Activated T-cell treated with anti-CD3 and anti-CD28 coated beads, Interleukin-2, amount 50 U/mL, for 1 hour (primary cell): ENCODE results near the gene CCT6A.
"Not testable (repeated sequence)": the region's sequence is repeated elsewhere in the genome, so short reads cannot be mapped to it uniquely, and the experiment has no call there.

Source experiments
- DNase-seq: peaks from one replicate; pipeline ENCODE4 v3.0.0-alpha.2; 2020

CCT6A gene

GRCh38 chr7:56104138-56104537, 52.6 kb downstream of the CCT6A start:
- not testable (repeated sequence) for DNase-seq

- DNase-seq = no peak
Observed at GRCh38 chr7:56105508-56105907, 53.9 kb downstream of the CCT6A start.

GRCh38 chr7:56106108-56107073, 54.8 kb downstream of the CCT6A start, which contains the start of gene CHCHD2:
CHCHD2 (minus strand) TSS chr7:56106476; CDS start chr7:56106413, 63 bp downstream.
- peak; percentile 85 for DNase-seq

- DNase-seq = no peak
Observed at GRCh38 chr7:56107954-56108258, 56.3 kb downstream of the CCT6A start.

GRCh38 chr7:56110611-56111010, 59.0 kb downstream of the CCT6A start:
- no peak for DNase-seq

GRCh38 chr7:56112244-56112643, 60.7 kb downstream of the CCT6A start:
- DNase-seq = not testable (repeated sequence)
